ENCODE measurements around the gene KCNA1. TPM values are rescaled to one million over a fixed set of nuclear protein-coding genes. Genes with fewer than 3 reads are reported as not detected.

KCNA1 gene
- total RNA-seq, 1 experiment from 2014 or later: not detected

DNA sequence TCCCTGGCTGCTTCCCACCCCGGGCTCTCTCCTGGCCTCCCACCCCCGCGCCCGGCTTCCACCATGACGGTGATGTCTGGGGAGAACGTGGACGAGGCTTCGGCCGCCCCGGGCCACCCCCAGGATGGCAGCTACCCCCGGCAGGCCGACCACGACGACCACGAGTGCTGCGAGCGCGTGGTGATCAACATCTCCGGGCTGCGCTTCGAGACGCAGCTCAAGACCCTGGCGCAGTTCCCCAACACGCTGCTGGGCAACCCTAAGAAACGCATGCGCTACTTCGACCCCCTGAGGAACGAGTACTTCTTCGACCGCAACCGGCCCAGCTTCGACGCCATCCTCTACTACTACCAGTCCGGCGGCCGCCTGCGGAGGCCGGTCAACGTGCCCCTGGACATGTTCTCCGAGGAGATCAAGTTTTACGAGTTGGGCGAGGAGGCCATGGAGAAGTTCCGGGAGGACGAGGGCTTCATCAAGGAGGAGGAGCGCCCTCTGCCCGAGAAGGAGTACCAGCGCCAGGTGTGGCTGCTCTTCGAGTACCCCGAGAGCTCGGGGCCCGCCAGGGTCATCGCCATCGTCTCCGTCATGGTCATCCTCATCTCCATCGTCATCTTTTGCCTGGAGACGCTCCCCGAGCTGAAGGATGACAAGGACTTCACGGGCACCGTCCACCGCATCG, 1.8 kb downstream of the KCNA1 start:
- no peaks in the 10 kb centered on the region for H3K79me2 ChIP-seq (ENCODE audit: insufficient read depth, low read length)
- no peaks in the 10 kb centered on the region for H3K9me2 ChIP-seq (ENCODE audit: insufficient read depth)
- TF ChIP-seq RAD21 (IDR thresholded peaks at IDR 0.05; ENCODE audit: low read depth) (no peak), CEBPB (IDR thresholded peaks at IDR 0.05; ENCODE audit: low read depth) (no peak), POLR2AphosphoS5 (IDR thresholded peaks at IDR 0.05; ENCODE audit: low read depth, low read length) (no peak), FOSL1 (IDR thresholded peaks at IDR 0.05; ENCODE audit: low read depth) (no peak), ELF1 (IDR thresholded peaks at IDR 0.05; ENCODE audit: borderline replicate concordance, low read depth) (no peak), SRF (IDR thresholded peaks at IDR 0.05; ENCODE audit: low read depth) (no peak), SIN3A (IDR thresholded peaks at IDR 0.05; ENCODE audit: low read depth) (no peak), ZNF274 (IDR thresholded peaks at IDR 0.05; ENCODE audit: low read depth, low read length) (no peak), POLR2A (IDR thresholded peaks at IDR 0.05; ENCODE audit: borderline replicate concordance, extremely low read depth, insufficient read depth, insufficient read length) (no peak)
- TF ChIP-seq, protein P1, sequence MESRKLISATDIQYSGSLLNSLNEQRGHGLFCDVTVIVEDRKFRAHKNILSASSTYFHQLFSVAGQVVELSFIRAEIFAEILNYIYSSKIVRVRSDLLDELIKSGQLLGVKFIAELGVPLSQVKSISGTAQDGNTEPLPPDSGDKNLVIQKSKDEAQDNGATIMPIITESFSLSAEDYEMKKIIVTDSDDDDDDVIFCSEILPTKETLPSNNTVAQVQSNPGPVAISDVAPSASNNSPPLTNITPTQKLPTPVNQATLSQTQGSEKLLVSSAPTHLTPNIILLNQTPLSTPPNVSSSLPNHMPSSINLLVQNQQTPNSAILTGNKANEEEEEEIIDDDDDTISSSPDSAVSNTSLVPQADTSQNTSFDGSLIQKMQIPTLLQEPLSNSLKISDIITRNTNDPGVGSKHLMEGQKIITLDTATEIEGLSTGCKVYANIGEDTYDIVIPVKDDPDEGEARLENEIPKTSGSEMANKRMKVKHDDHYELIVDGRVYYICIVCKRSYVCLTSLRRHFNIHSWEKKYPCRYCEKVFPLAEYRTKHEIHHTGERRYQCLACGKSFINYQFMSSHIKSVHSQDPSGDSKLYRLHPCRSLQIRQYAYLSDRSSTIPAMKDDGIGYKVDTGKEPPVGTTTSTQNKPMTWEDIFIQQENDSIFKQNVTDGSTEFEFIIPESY (IDR thresholded peaks at IDR 0.05; ENCODE audit: extremely low read depth, insufficient replicate concordance, low read length): no peak
- TF ChIP-seq, protein P2, sequence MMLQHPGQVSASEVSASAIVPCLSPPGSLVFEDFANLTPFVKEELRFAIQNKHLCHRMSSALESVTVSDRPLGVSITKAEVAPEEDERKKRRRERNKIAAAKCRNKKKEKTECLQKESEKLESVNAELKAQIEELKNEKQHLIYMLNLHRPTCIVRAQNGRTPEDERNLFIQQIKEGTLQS (IDR thresholded peaks at IDR 0.05): no peak
- no peak overlapping the region for H2AFZ ChIP-seq (ENCODE audit: low read depth, low read length, poor library complexity, severe bottlenecking)
- no peak for DNase-seq (ENCODE audit: low read depth, low spot score)
- H3K4me1 ChIP-seq (ENCODE audit: control insufficient read depth in 1 of 2, insufficient read depth in 2 of 2, low read length in 2 of 2): no peaks in the 10 kb centered on the region
- H3K4me2 ChIP-seq (ENCODE audit: low read length): no peak overlapping the region
- no peaks in the 10 kb centered on the region for H4K20me1 ChIP-seq (ENCODE audit: insufficient read depth)
- peaks cover 44% of the 10 kb centered on the region for H3K27me3 ChIP-seq (ENCODE audit: insufficient read depth, low read length)
- POLR2A ChIA-PET: no interaction called here
- CTCF ChIA-PET: no interaction called here
- no peak for ATAC-seq
- RAD21 ChIA-PET (ENCODE audit: low non-redundant PET in 1 of 2, low total read pairs in 2 of 2, uncharacterized antibody in 2 of 2, unreplicated experiment in 2 of 2): no interaction called here
- H3K27ac ChIP-seq (ENCODE audit: low read depth, low read length): no peak overlapping the region
- H3K36me3 ChIP-seq (ENCODE audit: control insufficient read depth in 1 of 2, insufficient read depth in 2 of 2, low read length in 2 of 2): no peaks in the 10 kb centered on the region
- H3K9me3 ChIP-seq (ENCODE audit: control insufficient read depth in 1 of 2, insufficient read depth in 1 of 2, low read depth in 1 of 2, low read length in 2 of 2): no peaks in the 10 kb centered on the region
- intact Hi-C loops (cut with micrococcal nuclease): no loop called here
- BruUV-seq (replicated peaks): no TSS peak
- H3K9ac ChIP-seq (ENCODE audit: low read length): no peak overlapping the region
- no peak overlapping the region for H3K4me3 ChIP-seq (replicated peaks in 1 of 2; ENCODE audit: low read depth in 1 of 2, low read length in 2 of 2)
